Adrenal gland (tissue), 12 donors: ENCODE measurements around the gene HIPK2. TPM values are rescaled to one million over a fixed set of nuclear protein-coding genes. Genes with fewer than 3 reads are reported as not detected.
"Not testable (repeated sequence)": the region's sequence is repeated elsewhere in the genome, so short reads cannot be mapped to it uniquely, and the experiment has no call there.

Source experiments
- DNase-seq, 7 donors: peaks; one replicate each; pipeline ENCODE4 v3.0.0-alpha.2; 2019 to 2020
- H3K27ac ChIP-seq, 5 donors: fragments of 200-600 bp; sonication (generic) in 4 of 5; 1 replicate in 3 of 5; 2 replicates in 2 of 5; pipeline versions ENCODE4 v1.5.1 to v1.8.0; 2016 to 2020; ENCODE audit warnings: mild to moderate bottlenecking in 1 of 5
- H3K27me3 ChIP-seq: fragments of 200-600 bp; 2 replicates; pipeline ENCODE4 v1.8.0; 2021
- H3K36me3 ChIP-seq, 2 donors: fragments of 200-600 bp; replicated peaks in 1 of 2; 1 replicate in 1 of 2; 2 replicates in 1 of 2; pipeline versions ENCODE4 v1.5.1 to v1.8.0; 2018 to 2022
- H3K4me1 ChIP-seq, 2 donors: fragments of 200-600 bp; replicated peaks in 1 of 2; 1 replicate in 1 of 2; 2 replicates in 1 of 2; pipeline versions ENCODE4 v1.5.1 to v1.8.0; 2018 to 2021
- H3K4me3 ChIP-seq, 4 donors: fragments of 200-600 bp; sonication (generic) in 3 of 4; one replicate each; pipeline ENCODE4 v1.5.1; 2016 to 2018
- H3K9me3 ChIP-seq, 3 donors: fragments of 200-600 bp; sonication (generic) in 1 of 3; replicated peaks in 1 of 3; 1 replicate in 2 of 3; 2 replicates in 1 of 3; pipeline versions ENCODE4 v1.5.1 to v1.8.0; 2016 to 2021
- POLR2A ChIP-seq, 2 donors: fragments of 450-650 bp; IDR thresholded peaks; one replicate each; pipeline ENCODE4 v1.6.1; 2017; ENCODE audit warnings: antibody characterized with exemption in 2 of 2, mild to moderate bottlenecking in 2 of 2, moderate library complexity in 1 of 2
- WGBS, 4 donors: extraction: QIAGEN DNeasy Blood & Tissue Kit in 2 of 4; methylation state at CpG; one replicate each; pipeline versions ENCODE4 v1.1.5 to v1.1.7; 2013 to 2017; 5-methylcytosine and 5-hydroxymethylcytosine counted together
- intact Hi-C, 2 donors: fragments of 100-400 bp; cut with DNase I; formaldehyde crosslinking; loops; one replicate each; pipeline versions ENCODE4 v1.14.1 to v1.15.0; 2022 to 2023
- polyA plus RNA-seq, 3 donors: library from polyadenylated mRNA; stranded (reverse); fragments of 200-250 nt in 2 of 3; fragments of 350-450 nt in 1 of 3; fragmentation: Illumina TruSeq in 1 of 3; extraction: RNeasy Lipid Tissue Mini Kit (QIAGEN cat#74804) in 1 of 3; gene quantifications; one replicate each; pipeline ENCODE4 v1.2.3, GENCODE V29; 2013 to 2014
- total RNA-seq, 9 donors: library from RNA; depleted of rRNA in 4 of 9; stranded (reverse); fragments of >200 nt in 4 of 9; fragments of 120-200 nt in 1 of 9; fragmentation: NEBNext Ultra II Directional in 1 of 9; extraction: Animal tissue kit (Norgen Biotek cat#: 25700) in 1 of 9; gene quantifications; one replicate each; pipeline versions ENCODE4 v1.1.0 to v1.2.4, GENCODE V29; 2013 to 2023
- TF ChIP-seq, protein P1 (sequence below), 6 experiments: fragments of 450-650 bp in 4 of 6; fragments of 200-600 bp in 2 of 6; sonication (generic) in 1 of 6; IDR thresholded peaks; 1 replicate in 5 of 6; 2 replicates in 1 of 6; pipeline versions ENCODE4 v1.5.1 to v1.8.0; 2016 to 2021; ENCODE audit warnings: antibody characterized with exemption in 6 of 6, mild to moderate bottlenecking in 2 of 6, moderate library complexity in 1 of 6
- donor health status: healthy with polysubstance abuse.
- donor health status: Bipolar disorder and iron deficiency.
- donor health status: DM: yes; HTN: yes; CAD: no.
- donor health status: DM: no; HTN: no; CAD: no.
- donor health status: DM: no; HTN: no; CAD: no.
- donor health status: DM: yes; HTN: yes; CAD: no.

HIPK2 gene
- total and polyA plus RNA-seq, 12 donors: 4.7 to 82.4 (median 49.8) TPM

DNA sequence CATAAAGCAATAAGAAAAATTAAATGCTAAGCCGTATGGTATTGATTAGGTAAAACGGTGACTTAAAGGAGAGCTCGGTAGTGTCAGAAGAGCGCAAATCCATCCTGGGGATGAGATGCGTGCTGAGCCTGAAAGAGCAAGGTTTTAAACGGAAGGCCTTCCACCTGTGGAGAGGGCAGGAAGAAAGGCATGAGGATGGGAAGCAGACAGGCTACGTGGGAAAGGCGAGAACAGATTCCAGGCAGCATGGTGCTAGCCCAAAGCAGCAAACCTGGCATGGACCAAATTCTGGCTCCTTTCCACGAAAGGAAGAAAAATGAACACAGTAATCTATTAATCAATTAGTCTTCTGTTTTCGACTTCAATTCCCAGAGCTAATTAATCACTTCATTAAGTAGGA lies 103.5 kb downstream of the HIPK2 start:
- WGBS, 4 donors: 85 to 87% (median 86%) methylated on average over 10 of the region's 10 CpGs
- Histone ChIP-seq H3K27me3 (no peaks in the 10 kb centered on the region), H3K4me3 (no peak overlapping the region), H3K27ac (peak overlapping the region in 1 of 5 donors; percentile 10), H3K9me3 (no peaks in the 10 kb centered on the region), H3K36me3 (no peaks in the 10 kb centered on the region), H3K4me1 (peaks cover 0 to 17% of the 10 kb centered on the region in 2 donors)
- TF ChIP-seq POLR2A (IDR thresholded peaks at IDR 0.05): no peak
- TF ChIP-seq, protein P1, sequence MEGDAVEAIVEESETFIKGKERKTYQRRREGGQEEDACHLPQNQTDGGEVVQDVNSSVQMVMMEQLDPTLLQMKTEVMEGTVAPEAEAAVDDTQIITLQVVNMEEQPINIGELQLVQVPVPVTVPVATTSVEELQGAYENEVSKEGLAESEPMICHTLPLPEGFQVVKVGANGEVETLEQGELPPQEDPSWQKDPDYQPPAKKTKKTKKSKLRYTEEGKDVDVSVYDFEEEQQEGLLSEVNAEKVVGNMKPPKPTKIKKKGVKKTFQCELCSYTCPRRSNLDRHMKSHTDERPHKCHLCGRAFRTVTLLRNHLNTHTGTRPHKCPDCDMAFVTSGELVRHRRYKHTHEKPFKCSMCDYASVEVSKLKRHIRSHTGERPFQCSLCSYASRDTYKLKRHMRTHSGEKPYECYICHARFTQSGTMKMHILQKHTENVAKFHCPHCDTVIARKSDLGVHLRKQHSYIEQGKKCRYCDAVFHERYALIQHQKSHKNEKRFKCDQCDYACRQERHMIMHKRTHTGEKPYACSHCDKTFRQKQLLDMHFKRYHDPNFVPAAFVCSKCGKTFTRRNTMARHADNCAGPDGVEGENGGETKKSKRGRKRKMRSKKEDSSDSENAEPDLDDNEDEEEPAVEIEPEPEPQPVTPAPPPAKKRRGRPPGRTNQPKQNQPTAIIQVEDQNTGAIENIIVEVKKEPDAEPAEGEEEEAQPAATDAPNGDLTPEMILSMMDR (IDR thresholded peaks at IDR 0.05): no peak
- intact Hi-C loops: no loop called here
- no peak for DNase-seq

DNA sequence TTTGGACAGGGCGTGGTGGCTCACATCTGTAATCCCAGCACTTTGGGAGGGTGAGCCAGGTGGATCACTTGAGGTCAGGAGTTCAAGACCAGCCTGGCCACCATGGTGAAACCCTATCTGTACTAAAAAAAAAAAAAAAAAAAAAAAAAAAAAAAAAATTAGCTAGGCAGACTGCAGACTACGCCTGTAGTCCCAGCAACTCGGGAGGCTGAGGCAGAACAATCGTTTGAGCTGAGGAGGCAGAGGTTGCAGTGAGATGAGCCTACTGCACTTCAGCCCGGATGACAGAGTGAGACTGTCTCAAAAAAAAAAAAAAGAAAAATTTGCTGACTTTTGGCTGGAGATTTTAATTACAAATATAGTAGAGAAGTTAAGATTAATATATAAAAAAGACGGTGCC lies 104.0 kb downstream of the HIPK2 start:
- H3K27me3 ChIP-seq: no peaks in the 10 kb centered on the region
- H3K27ac ChIP-seq: peak overlapping the region in 1 of 5 donors; percentile 75
- no peak for TF ChIP-seq POLR2A (IDR thresholded peaks at IDR 0.05)
- TF ChIP-seq, protein P1 (IDR thresholded peaks at IDR 0.05): no peak
- H3K36me3 ChIP-seq: no peaks in the 10 kb centered on the region
- H3K4me1 ChIP-seq: peaks cover 0 to 17% of the 10 kb centered on the region in 2 donors
- DNase-seq: no peak
- intact Hi-C loops: no loop called here
- no peak overlapping the region for H3K4me3 ChIP-seq
- H3K9me3 ChIP-seq: no peaks in the 10 kb centered on the region
- 90 to 91% (median 90%) methylated on average over 6 of the region's 6 CpGs for WGBS, 4 donors

DNA sequence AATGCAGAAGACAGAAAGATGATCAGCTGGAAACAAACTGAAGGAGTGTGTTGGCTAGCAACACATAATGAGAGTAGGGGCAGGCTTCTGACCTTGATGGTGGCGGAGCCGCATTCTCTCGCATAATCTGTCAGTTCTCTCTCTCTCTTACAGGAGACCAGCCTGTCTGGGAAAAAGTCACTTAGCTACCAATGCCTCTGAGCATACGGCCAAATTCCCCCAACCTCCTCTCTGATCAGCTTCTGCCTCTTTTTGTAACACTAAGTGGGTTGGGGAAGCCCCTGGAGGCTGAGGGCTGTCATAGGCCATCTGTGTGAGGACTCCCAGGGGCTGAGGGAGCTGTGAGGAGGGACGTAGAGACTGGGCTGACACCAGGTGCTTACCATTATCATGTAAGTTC lies 104.6 kb downstream of the HIPK2 start:
- TF ChIP-seq, protein P1 (IDR thresholded peaks at IDR 0.05): no peak
- no peak for TF ChIP-seq POLR2A (IDR thresholded peaks at IDR 0.05)
- Histone ChIP-seq H3K4me1 (peaks cover 0 to 17% of the 10 kb centered on the region in 2 donors), H3K27ac (peak overlapping the region in 3 of 5 donors; percentile 30 to 75 (median 32)), H3K9me3 (no peaks in the 10 kb centered on the region), H3K4me3 (no peak overlapping the region), H3K27me3 (no peaks in the 10 kb centered on the region), H3K36me3 (no peaks in the 10 kb centered on the region)
- intact Hi-C loops: no loop called here
- peak in 6 of 7 donors; percentile 51 to 71 (median 58) for DNase-seq
- WGBS, 4 donors: 50 to 57% (median 56%) methylated on average over 5 of the region's 5 CpGs

GRCh38 chr7:139671967-139672366 lies 105.8 kb downstream of the HIPK2 start:
- TF ChIP-seq POLR2A (IDR thresholded peaks at IDR 0.05): no peak
- TF ChIP-seq, protein P1 (IDR thresholded peaks at IDR 0.05): no peak
- no peaks in the 10 kb centered on the region for H3K9me3 ChIP-seq
- intact Hi-C loops: no loop called here

GRCh38 chr7:139670662-139671061 lies 107.1 kb downstream of the HIPK2 start:
- peaks cover 0 to 30% of the 10 kb centered on the region in 2 donors for H3K4me1 ChIP-seq
- intact Hi-C loops, H3K9me3 ChIP-seq, H3K27me3 ChIP-seq, DNase-seq, H3K27ac ChIP-seq, H3K36me3 ChIP-seq, H3K4me3 ChIP-seq: not testable (repeated sequence)
- WGBS, 4 donors: 96 to 100% (median 96%) methylated on average over 7 of the region's 7 CpGs

More at GRCh38 chr7:139671967-139672366, 105.8 kb downstream of the HIPK2 start:
- Histone ChIP-seq H3K27ac (no peak overlapping the region), H3K36me3 (no peaks in the 10 kb centered on the region), H3K4me3 (no peak overlapping the region), H3K27me3 (no peaks in the 10 kb centered on the region), H3K4me1 (peaks cover 0 to 25% of the 10 kb centered on the region in 2 donors)
- no peak for DNase-seq
- WGBS, 4 donors: 89 to 94% (median 92%) methylated on average over 3 of the region's 3 CpGs
